SK-N-SH (cell line): ENCODE measurements around the gene MYL12B. TPM values are rescaled to one million over a fixed set of nuclear protein-coding genes. Genes with fewer than 3 reads are reported as not detected.

Experiments
- CTCF ChIA-PET: fragments of 300-600, 350-600 bp; formaldehyde crosslinking; extraction: SDS; loops from one replicate; lab custom pipeline; 2021; lab: Yijun Ruan, JAX
- POLR2A ChIA-PET: fragments of 350-600 bp; sonication (Branson Sonifier 250); formaldehyde crosslinking; extraction: SDS; loops from one replicate; lab custom pipeline; 2020; ENCODE audit warnings: antibody characterized with exemption, inconsistent platforms; lab: Yijun Ruan, JAX
- DNase-seq: peaks from one replicate; pipeline ENCODE4 v3.0.0; 2012
- H2AFZ ChIP-seq: fragments of 200-600 bp; sonication (generic); 2 replicates; pipeline ENCODE4 v1.8.1; 2016; ENCODE audit warnings: antibody characterized with exemption, mild to moderate bottlenecking, low read depth
- H3F3A ChIP-seq: fragments of 200-600 bp; sonication (generic); replicated peaks from 2 replicates; pipeline ENCODE3; 2016; ENCODE audit warnings: antibody characterized with exemption, mild to moderate bottlenecking; ENCODE audit not compliant: insufficient read depth
- H3K27ac ChIP-seq, 2 experiments: fragments of 200-500 bp in 1 of 2; fragments of 200-600 bp in 1 of 2; sonication (Bioruptor generic) in 1 of 2; sonication (generic), shearing (Covaris generic) in 1 of 2; 2 replicates each; pipeline versions ENCODE4 v1.5.1 to v1.6.1; 2014 to 2016; ENCODE audit warnings: low read depth in 2 of 2, inconsistent platforms in 1 of 2, low read length in 1 of 2, mild to moderate bottlenecking in 1 of 2, mixed read lengths in 1 of 2
- H3K27me3 ChIP-seq: fragments of 200-600 bp; sonication (generic), shearing (Covaris generic); 2 replicates; pipeline ENCODE4 v1.6.1; 2016; ENCODE audit warnings: mixed run types; ENCODE audit not compliant: insufficient read depth
- H3K36me3 ChIP-seq, 2 experiments: fragments of 200-500 bp in 1 of 2; fragments of 200-600 bp in 1 of 2; sonication (Bioruptor generic) in 1 of 2; sonication (generic) in 1 of 2; replicated peaks in 1 of 2; 2 replicates each; pipeline versions ENCODE3 to v1.5.1; 2014 to 2016; ENCODE audit warnings: low read length in 1 of 2, mild to moderate bottlenecking in 1 of 2; ENCODE audit not compliant: insufficient read depth in 2 of 2, control insufficient read depth in 1 of 2
- H3K4me1 ChIP-seq, 2 experiments: fragments of 200-500 bp in 1 of 2; fragments of 200-600 bp in 1 of 2; sonication (Bioruptor generic) in 1 of 2; sonication (generic), shearing (Covaris generic) in 1 of 2; 2 replicates each; pipeline versions ENCODE4 v1.5.1 to v1.6.1; 2014 to 2016; ENCODE audit warnings: low read depth in 1 of 2, low read length in 1 of 2, mixed run types in 1 of 2; ENCODE audit not compliant: insufficient read depth in 2 of 2, control insufficient read depth in 1 of 2
- H3K4me2 ChIP-seq: fragments of 200-600 bp; sonication (generic), shearing (Covaris generic); 2 replicates; pipeline ENCODE4 v1.6.1; 2017; ENCODE audit warnings: mixed run types
- H3K4me3 ChIP-seq, 2 experiments: fragments of 200-500 bp in 1 of 2; fragments of 200-600 bp in 1 of 2; sonication (Bioruptor generic) in 1 of 2; sonication (generic), shearing (Covaris generic) in 1 of 2; 2 replicates each; pipeline versions ENCODE4 v1.5.1 to v1.8.1; 2014 to 2016; ENCODE audit warnings: low read depth in 2 of 2, inconsistent platforms in 1 of 2, low read length in 1 of 2, mild to moderate bottlenecking in 1 of 2, mixed read lengths in 1 of 2, moderate library complexity in 1 of 2
- H3K79me2 ChIP-seq: fragments of 200-600 bp; sonication (generic); 2 replicates; pipeline ENCODE4 v1.8.1; 2017; ENCODE audit warnings: mild to moderate bottlenecking; ENCODE audit not compliant: insufficient read depth
- H3K9ac ChIP-seq: fragments of 200-600 bp; sonication (generic); 2 replicates; pipeline ENCODE4 v1.6.1; 2017; ENCODE audit warnings: mixed run types
- H3K9me2 ChIP-seq: fragments of 200-600 bp; sonication (generic); 2 replicates; pipeline ENCODE4 v1.6.1; 2017; ENCODE audit warnings: mixed run types
- H3K9me3 ChIP-seq: fragments of 200-600 bp; sonication (generic); 2 replicates; pipeline ENCODE4 v1.6.1; 2017; ENCODE audit warnings: mixed run types, mild to moderate bottlenecking, moderate library complexity
- H4K20me1 ChIP-seq: fragments of 200-600 bp; sonication (generic); 2 replicates; pipeline ENCODE4 v1.6.1; 2017; ENCODE audit warnings: mild to moderate bottlenecking, mixed run types; ENCODE audit not compliant: insufficient read depth
- CHD2 ChIP-seq: fragments of 150-350 bp; IDR thresholded peaks from 2 replicates; pipeline ENCODE4 v1.6.1; 2018; ENCODE audit warnings: low read length; ENCODE audit not compliant: partially characterized antibody
- ELF1 ChIP-seq: IDR thresholded peaks from 2 replicates; pipeline ENCODE4 v1.4.0; 2012
- EP300 ChIP-seq, 2 experiments: IDR thresholded peaks; 2 replicates each; pipeline versions ENCODE4 v1.4.0 to v1.6.1; 2012; ENCODE audit warnings: borderline replicate concordance in 1 of 2, low read depth in 1 of 2, low read length in 1 of 2
- EZH2phosphoT487 ChIP-seq: fragments of 200-600 bp; sonication (generic); IDR thresholded peaks from 2 replicates; pipeline ENCODE4 v1.6.1; 2017; ENCODE audit warnings: low read depth, mixed run types, mild to moderate bottlenecking, antibody characterized with exemption, moderate library complexity, borderline replicate concordance
- FOXJ3 ChIP-seq: sonication (generic); formaldehyde crosslinking; IDR thresholded peaks from 2 replicates; pipeline ENCODE4 v1.5.1; 2020; ENCODE audit warnings: mild to moderate bottlenecking, missing genetic modification reagents
- IRF3 ChIP-seq: fragments of 150-350 bp; IDR thresholded peaks from 2 replicates; pipeline ENCODE4 v1.6.1; 2016; ENCODE audit warnings: mild to moderate bottlenecking, low read depth, low read length
- MAX ChIP-seq: IDR thresholded peaks from 2 replicates; pipeline ENCODE4 v1.4.0; 2012; ENCODE audit warnings: low read depth
- MEF2A ChIP-seq: IDR thresholded peaks from 2 replicates; pipeline ENCODE4 v1.4.0; 2012; ENCODE audit warnings: low read depth, borderline replicate concordance
- MXI1 ChIP-seq: IDR thresholded peaks from 2 replicates; pipeline ENCODE4 v1.6.1; 2012; ENCODE audit warnings: mild to moderate bottlenecking, low read depth, low read length, improper control_type of control experiment
- NFIC ChIP-seq: IDR thresholded peaks from 2 replicates; pipeline ENCODE4 v1.4.0; 2012; ENCODE audit warnings: borderline replicate concordance
- NRF1 ChIP-seq: IDR thresholded peaks from 2 replicates; pipeline ENCODE4 v1.6.1; 2012; ENCODE audit warnings: low read depth, mild to moderate bottlenecking, low read length
- POLR2AphosphoS5 ChIP-seq: IDR thresholded peaks from 2 replicates; pipeline ENCODE4 v1.6.1; 2012; ENCODE audit warnings: low read depth, low read length
- RCOR1 ChIP-seq: fragments of 150-350 bp; IDR thresholded peaks from 2 replicates; pipeline ENCODE4 v1.6.1; 2017; ENCODE audit warnings: antibody characterized with exemption, low read length
- REST ChIP-seq: IDR thresholded peaks from 2 replicates; pipeline ENCODE4 v1.6.1; 2012; ENCODE audit warnings: mild to moderate bottlenecking, low read depth, low read length, moderate library complexity
- RFX5 ChIP-seq: IDR thresholded peaks from 2 replicates; pipeline ENCODE4 v1.6.1; 2012; ENCODE audit warnings: mild to moderate bottlenecking, improper control_type of control experiment, low read length
- SIN3A ChIP-seq: IDR thresholded peaks from 2 replicates; pipeline ENCODE4 v1.6.1; 2012; ENCODE audit warnings: low read depth, mild to moderate bottlenecking, low read length, moderate library complexity, borderline replicate concordance
- SMC3 ChIP-seq: IDR thresholded peaks from 2 replicates; pipeline ENCODE4 v1.6.1; 2012; ENCODE audit warnings: low read depth, low read length, improper control_type of control experiment
- TAF1 ChIP-seq: IDR thresholded peaks from 2 replicates; pipeline ENCODE4 v1.6.1; 2012; ENCODE audit warnings: low read depth, mild to moderate bottlenecking, low read length, moderate library complexity, borderline replicate concordance
- WGBS: methylation state at CpG from one replicate; pipeline ENCODE4 v1.1.6; 2017; ENCODE audit warnings: low lambda C conversion rate; 5-methylcytosine and 5-hydroxymethylcytosine counted together
- polyA plus RNA-seq, 3 experiments: library from polyadenylated mRNA; depleted of rRNA; stranded (reverse); fragments of >200 nt; gene quantifications; 2 replicates each; pipeline ENCODE4 v1.2.3, GENCODE V29; 2012
- TF ChIP-seq, protein P1 (sequence below): fragments of 200-600 bp; sonication (generic); IDR thresholded peaks from 2 replicates; pipeline ENCODE4 v1.6.1; 2017; ENCODE audit warnings: antibody characterized with exemption, mild to moderate bottlenecking, moderate library complexity

The MYL12B gene
- polyA plus RNA-seq, 1 of the 3 experiments (the other 2 are of a cell fraction) = 555 TPM

DNA sequence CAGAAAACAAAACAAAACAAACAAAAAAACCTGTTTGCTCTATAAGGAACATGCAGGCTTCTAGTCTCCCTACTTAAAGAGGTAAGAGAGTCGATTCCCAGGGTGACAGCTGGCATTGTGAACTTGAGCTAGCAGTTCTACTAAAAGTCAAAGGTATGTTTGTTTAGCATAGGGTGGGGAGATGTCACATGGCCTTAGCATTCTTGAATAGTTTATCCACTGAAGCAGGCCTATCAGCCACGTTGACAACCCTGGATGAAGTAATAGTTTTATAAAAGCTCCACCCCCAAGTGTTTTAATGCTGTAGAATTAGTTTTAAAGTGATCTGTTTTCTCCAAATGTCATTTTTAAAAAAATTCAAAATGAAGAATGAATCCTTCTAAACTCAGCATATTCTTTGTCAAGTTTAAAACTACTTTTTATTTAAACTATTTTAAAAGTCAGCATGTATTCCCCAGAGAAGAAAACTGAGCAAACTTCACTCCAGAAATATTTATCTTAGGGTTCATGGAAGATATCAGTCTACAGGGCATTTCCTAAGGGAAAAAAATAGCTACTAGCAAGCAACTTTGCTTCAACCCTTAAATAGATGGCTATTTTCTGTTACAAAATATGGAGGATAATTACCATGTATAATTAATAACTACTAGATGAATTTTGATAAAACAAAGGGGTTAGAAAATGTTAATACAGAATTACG lies 43.8 kb upstream of the MYL12B start:
- Histone ChIP-seq H2AFZ (no peak overlapping the region), H3F3A (no peaks in the 10 kb centered on the region)
- POLR2A ChIA-PET = no interaction called here

More for the DNA sequence above, 43.8 kb upstream of the MYL12B start:
- 52% methylated on average over 3 of the region's 3 CpGs for WGBS
- no peak overlapping the region for H3K27ac ChIP-seq
- H3K9me3 ChIP-seq = no peaks in the 10 kb centered on the region
- H3K27me3 ChIP-seq = no peaks in the 10 kb centered on the region
- no peaks in the 10 kb centered on the region for H3K9me2 ChIP-seq
- no peak overlapping the region for H3K4me2 ChIP-seq
- TF ChIP-seq TAF1 = no peak
- no peak for TF ChIP-seq ELF1
- no peak for TF ChIP-seq SMC3
- no peak for TF ChIP-seq POLR2AphosphoS5
- TF ChIP-seq, protein P1, sequence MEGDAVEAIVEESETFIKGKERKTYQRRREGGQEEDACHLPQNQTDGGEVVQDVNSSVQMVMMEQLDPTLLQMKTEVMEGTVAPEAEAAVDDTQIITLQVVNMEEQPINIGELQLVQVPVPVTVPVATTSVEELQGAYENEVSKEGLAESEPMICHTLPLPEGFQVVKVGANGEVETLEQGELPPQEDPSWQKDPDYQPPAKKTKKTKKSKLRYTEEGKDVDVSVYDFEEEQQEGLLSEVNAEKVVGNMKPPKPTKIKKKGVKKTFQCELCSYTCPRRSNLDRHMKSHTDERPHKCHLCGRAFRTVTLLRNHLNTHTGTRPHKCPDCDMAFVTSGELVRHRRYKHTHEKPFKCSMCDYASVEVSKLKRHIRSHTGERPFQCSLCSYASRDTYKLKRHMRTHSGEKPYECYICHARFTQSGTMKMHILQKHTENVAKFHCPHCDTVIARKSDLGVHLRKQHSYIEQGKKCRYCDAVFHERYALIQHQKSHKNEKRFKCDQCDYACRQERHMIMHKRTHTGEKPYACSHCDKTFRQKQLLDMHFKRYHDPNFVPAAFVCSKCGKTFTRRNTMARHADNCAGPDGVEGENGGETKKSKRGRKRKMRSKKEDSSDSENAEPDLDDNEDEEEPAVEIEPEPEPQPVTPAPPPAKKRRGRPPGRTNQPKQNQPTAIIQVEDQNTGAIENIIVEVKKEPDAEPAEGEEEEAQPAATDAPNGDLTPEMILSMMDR = no peak
- no peak for TF ChIP-seq IRF3
- TF ChIP-seq EZH2phosphoT487 = no peak
- TF ChIP-seq MXI1 = no peak
- TF ChIP-seq RFX5 = no peak
- TF ChIP-seq NRF1 = no peak
- no peak for TF ChIP-seq MEF2A
- no peak for TF ChIP-seq NFIC
- no peak for TF ChIP-seq RCOR1
- TF ChIP-seq SIN3A = no peak
- no peak for TF ChIP-seq EP300 (IDR thresholded peaks at IDR 0.05; ENCODE audit: borderline replicate concordance in 1 of 2, low read depth in 1 of 2, low read length in 1 of 2)
- TF ChIP-seq MAX = no peak
- TF ChIP-seq CHD2 = no peak
- TF ChIP-seq FOXJ3 (CRISPR knock-in tag) = no peak
- TF ChIP-seq REST = no peak
- no peaks in the 10 kb centered on the region for H3K79me2 ChIP-seq
- H3K36me3 ChIP-seq = no peaks in the 10 kb centered on the region
- no peak overlapping the region for H3K9ac ChIP-seq
- DNase-seq = no peak
- H4K20me1 ChIP-seq = no peaks in the 10 kb centered on the region
- CTCF ChIA-PET = interaction anchor here (0.9 to 1.2 kb wide), 2 partner anchors 18 to 28 kb away, joined by 3 read pairs; no protein-coding TSS in a partner anchor
- peaks cover 0 to 4% of the 10 kb centered on the region in 2 experiments; a peak in 1 of 4 replicates for H3K4me1 ChIP-seq
- H3K4me3 ChIP-seq = no peak overlapping the region
